ENCODE measurements around the gene HTT.

Gene HTT

DNA sequence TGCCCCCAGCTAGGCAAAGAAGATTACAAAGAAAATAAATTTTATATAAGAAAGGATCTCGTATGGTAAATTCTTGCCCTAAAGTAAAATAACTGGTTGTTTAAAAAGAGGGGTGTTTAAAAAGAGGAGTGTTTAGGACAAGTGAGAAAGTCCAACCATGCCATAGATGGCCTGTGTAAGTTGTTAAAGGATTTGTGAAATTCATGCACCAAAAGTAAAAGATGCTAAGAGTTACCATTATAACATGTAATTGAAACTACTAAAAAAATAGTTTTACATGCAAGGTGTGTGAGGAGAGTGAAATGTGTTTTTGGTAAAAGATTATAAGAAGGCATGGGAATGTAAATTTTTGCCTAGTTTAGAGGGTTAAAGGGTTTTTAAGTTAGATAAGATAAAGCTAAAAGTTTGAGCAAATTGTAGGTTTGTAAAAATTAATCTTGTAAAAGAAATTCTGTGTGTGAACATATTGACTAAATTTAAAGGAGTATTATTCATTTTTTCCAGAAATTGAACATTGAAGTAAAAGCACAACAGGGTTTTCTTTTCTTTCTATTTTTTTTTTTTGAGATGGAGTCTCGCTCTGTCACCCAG lies 20.2 kb upstream of the HTT start:
- Histone ChIP-seq H3K36me3 (ENCODE audit: control insufficient read depth, insufficient read depth, low read length) (no peaks in the 10 kb centered on the region), H2AFZ (no peak overlapping the region), H3K9me3 (ENCODE audit: control insufficient read depth, low read length) (no peaks in the 10 kb centered on the region), H3K4me1 (no peaks in the 10 kb centered on the region), H3K27ac (no peak overlapping the region), H3K4me2 (ENCODE audit: low read length) (no peak overlapping the region), H3K4me3 (ENCODE audit: low read depth, low read length) (no peak overlapping the region), H3K79me2 (no peaks in the 10 kb centered on the region), H3K9ac (no peak overlapping the region), H3K27me3 (ENCODE audit: control insufficient read depth, insufficient read depth, low read length) (no peaks in the 10 kb centered on the region)
- TF ChIP-seq, protein P1, sequence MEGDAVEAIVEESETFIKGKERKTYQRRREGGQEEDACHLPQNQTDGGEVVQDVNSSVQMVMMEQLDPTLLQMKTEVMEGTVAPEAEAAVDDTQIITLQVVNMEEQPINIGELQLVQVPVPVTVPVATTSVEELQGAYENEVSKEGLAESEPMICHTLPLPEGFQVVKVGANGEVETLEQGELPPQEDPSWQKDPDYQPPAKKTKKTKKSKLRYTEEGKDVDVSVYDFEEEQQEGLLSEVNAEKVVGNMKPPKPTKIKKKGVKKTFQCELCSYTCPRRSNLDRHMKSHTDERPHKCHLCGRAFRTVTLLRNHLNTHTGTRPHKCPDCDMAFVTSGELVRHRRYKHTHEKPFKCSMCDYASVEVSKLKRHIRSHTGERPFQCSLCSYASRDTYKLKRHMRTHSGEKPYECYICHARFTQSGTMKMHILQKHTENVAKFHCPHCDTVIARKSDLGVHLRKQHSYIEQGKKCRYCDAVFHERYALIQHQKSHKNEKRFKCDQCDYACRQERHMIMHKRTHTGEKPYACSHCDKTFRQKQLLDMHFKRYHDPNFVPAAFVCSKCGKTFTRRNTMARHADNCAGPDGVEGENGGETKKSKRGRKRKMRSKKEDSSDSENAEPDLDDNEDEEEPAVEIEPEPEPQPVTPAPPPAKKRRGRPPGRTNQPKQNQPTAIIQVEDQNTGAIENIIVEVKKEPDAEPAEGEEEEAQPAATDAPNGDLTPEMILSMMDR (IDR thresholded peaks at IDR 0.05): no peak

DNA sequence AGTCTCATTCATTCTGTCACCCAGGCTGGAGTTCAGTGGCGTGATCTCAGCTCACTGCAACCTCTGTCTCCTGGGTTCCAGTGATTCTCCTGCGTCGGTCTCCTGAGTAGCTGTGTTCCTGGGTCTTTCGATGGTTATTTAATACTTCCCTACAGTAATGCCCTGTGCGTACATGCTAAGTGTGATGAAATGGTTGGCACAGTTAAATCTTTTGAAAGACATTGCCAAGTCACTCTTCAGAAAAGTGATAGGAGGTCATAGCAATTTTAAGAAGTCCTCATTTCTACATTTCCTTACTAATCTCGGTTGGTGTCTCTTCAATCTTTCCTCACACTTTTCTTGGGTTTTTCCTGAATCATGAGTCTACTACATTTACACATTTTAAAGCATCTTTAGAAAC lies 14.5 kb upstream of the HTT start:
- no peaks in the 10 kb centered on the region for H3K9me3 ChIP-seq (ENCODE audit: control insufficient read depth, low read length)
- H3K9ac ChIP-seq: no peak overlapping the region
- H3K4me1 ChIP-seq: no peaks in the 10 kb centered on the region
- no peak overlapping the region for H3K27ac ChIP-seq
- TF ChIP-seq, protein P1 (IDR thresholded peaks at IDR 0.05): no peak
- no peak overlapping the region for H3K4me3 ChIP-seq (ENCODE audit: low read depth, low read length)
- no peak overlapping the region for H2AFZ ChIP-seq
- H3K4me2 ChIP-seq (ENCODE audit: low read length): no peak overlapping the region
- H3K36me3 ChIP-seq (ENCODE audit: control insufficient read depth, insufficient read depth, low read length): no peaks in the 10 kb centered on the region
- H3K79me2 ChIP-seq: no peaks in the 10 kb centered on the region
- H3K27me3 ChIP-seq (ENCODE audit: control insufficient read depth, insufficient read depth, low read length): no peaks in the 10 kb centered on the region

DNA sequence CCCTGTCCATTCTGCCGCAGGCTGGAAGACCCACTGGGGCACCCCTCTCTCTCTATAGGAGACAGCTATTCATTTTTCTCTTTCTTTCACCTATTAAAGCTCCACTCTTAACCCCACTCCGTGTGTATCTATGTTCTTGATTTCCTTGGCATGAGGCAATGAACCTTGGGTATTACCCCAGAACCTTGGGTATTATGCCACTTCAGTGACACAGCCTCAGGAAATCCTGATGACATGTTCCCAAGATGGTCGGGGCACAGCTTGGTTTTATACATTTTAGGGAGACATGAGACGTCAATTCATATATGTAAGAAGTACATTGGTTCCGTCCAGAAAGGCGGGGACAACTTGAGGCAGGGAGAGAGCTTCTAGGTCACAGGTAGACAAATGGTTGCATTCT lies 13.5 kb upstream of the HTT start:
- Histone ChIP-seq H3K27me3 (ENCODE audit: control insufficient read depth, insufficient read depth, low read length) (no peaks in the 10 kb centered on the region), H3K36me3 (ENCODE audit: control insufficient read depth, insufficient read depth, low read length) (no peaks in the 10 kb centered on the region), H3K9ac (no peak overlapping the region), H2AFZ (no peak overlapping the region), H3K9me3 (ENCODE audit: control insufficient read depth, low read length) (no peaks in the 10 kb centered on the region), H3K4me3 (ENCODE audit: low read depth, low read length) (no peak overlapping the region), H3K4me2 (ENCODE audit: low read length) (no peak overlapping the region), H3K27ac (no peak overlapping the region), H3K4me1 (no peaks in the 10 kb centered on the region), H3K79me2 (no peaks in the 10 kb centered on the region)
- TF ChIP-seq, protein P1 (IDR thresholded peaks at IDR 0.05): no peak

GRCh38 chr4:3062471-3062870 lies 12.0 kb upstream of the HTT start:
- no peak overlapping the region for H2AFZ ChIP-seq
- no peaks in the 10 kb centered on the region for H3K9me3 ChIP-seq (ENCODE audit: control insufficient read depth, low read length)
- no peaks in the 10 kb centered on the region for H3K36me3 ChIP-seq (ENCODE audit: control insufficient read depth, insufficient read depth, low read length)
- TF ChIP-seq, protein P1 (IDR thresholded peaks at IDR 0.05): no peak
- no peaks in the 10 kb centered on the region for H3K79me2 ChIP-seq
- no peaks in the 10 kb centered on the region for H3K27me3 ChIP-seq (ENCODE audit: control insufficient read depth, insufficient read depth, low read length)
- H3K9ac ChIP-seq: no peak overlapping the region
- no peak overlapping the region for H3K4me3 ChIP-seq (ENCODE audit: low read depth, low read length)
- no peaks in the 10 kb centered on the region for H3K4me1 ChIP-seq
- no peak overlapping the region for H3K4me2 ChIP-seq (ENCODE audit: low read length)
- H3K27ac ChIP-seq: no peak overlapping the region

DNA sequence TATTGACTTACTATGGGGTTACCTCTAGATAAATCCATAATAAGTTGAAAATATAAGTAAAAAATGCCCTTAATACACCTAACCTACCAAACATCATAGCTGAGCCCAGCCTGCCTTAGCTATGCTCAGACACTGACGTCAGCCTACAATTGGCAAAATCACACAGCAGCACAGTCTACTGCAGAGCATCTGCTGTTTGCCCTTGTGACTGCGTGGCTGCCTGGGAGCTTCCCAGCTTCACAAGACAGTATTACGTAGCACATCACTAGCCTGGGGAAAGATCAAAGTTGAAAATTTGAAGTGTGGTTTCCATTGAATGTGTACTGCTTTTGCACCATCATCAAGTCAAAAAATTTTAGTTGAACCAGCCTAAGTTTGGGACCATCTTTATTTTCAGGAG lies 8.9 kb upstream of the HTT start:
- H3K4me2 ChIP-seq (ENCODE audit: low read length): no peak overlapping the region
- H3K79me2 ChIP-seq: no peaks in the 10 kb centered on the region
- H2AFZ ChIP-seq: no peak overlapping the region
- no peak overlapping the region for H3K4me3 ChIP-seq (ENCODE audit: low read depth, low read length)
- H3K27ac ChIP-seq: no peak overlapping the region
- no peak overlapping the region for H3K9ac ChIP-seq
- H3K9me3 ChIP-seq (ENCODE audit: control insufficient read depth, low read length): no peaks in the 10 kb centered on the region
- no peaks in the 10 kb centered on the region for H3K27me3 ChIP-seq (ENCODE audit: control insufficient read depth, insufficient read depth, low read length)
- TF ChIP-seq, protein P1 (IDR thresholded peaks at IDR 0.05): no peak
- no peaks in the 10 kb centered on the region for H3K4me1 ChIP-seq
- H3K36me3 ChIP-seq (ENCODE audit: control insufficient read depth, insufficient read depth, low read length): no peaks in the 10 kb centered on the region
